Measurements from ENCODE around the gene SPPL2A.

Gene SPPL2A

GRCh38 chr15:50686469-50687301 lies 78.8 kb downstream of the SPPL2A start, which contains the start of gene TRPM7:
Gene TRPM7 (minus strand): TSS chr15:50686797. CDS start chr15:50686533, 264 bp downstream.
- H3K4me2 ChIP-seq (ENCODE audit: low read length) = peak within 1 kb of the TSS; percentile 76
- peak within 1 kb of the TSS; percentile 100 for H3K4me3 ChIP-seq (ENCODE audit: low read depth, low read length, poor library complexity, severe bottlenecking)
- H3K79me2 ChIP-seq (ENCODE audit: insufficient read depth, low read length) = peaks cover 48% of the 10 kb centered on the region
- H3K9me3 ChIP-seq (ENCODE audit: low read length) = no peaks in the 10 kb centered on the region
- H3K27me3 ChIP-seq (ENCODE audit: insufficient read depth, low read length) = no peaks in the 10 kb centered on the region
- H3K36me3 ChIP-seq (ENCODE audit: insufficient read depth, low read length) = peaks cover 26% of the 10 kb centered on the region
- no peaks in the 10 kb centered on the region for H4K20me1 ChIP-seq (ENCODE audit: insufficient read depth, low read length)
- peak within 1 kb of the TSS; percentile 89 for H3K27ac ChIP-seq (ENCODE audit: low read depth, low read length, poor library complexity, severe bottlenecking)
- peak within 1 kb of the TSS; percentile 100 for H3K9ac ChIP-seq (ENCODE audit: low read length)
- 0 out of 2 replicates have a peak within 1 kb of the TSS, but pooled peaks have one; percentile 67 for H2AFZ ChIP-seq (ENCODE audit: low read length)
- no peaks in the 10 kb centered on the region for H3F3A ChIP-seq (ENCODE audit: insufficient read depth, low read length)
- no peak for TF ChIP-seq CTCF (IDR thresholded peaks at IDR 0.05; ENCODE audit: low read length)
- no peak for TF ChIP-seq EZH2 (IDR thresholded peaks at IDR 0.05; ENCODE audit: borderline replicate concordance, low read length)
- peaks cover 22% of the 10 kb centered on the region for H3K4me1 ChIP-seq (ENCODE audit: insufficient read depth, low read length, severe bottlenecking)
- no peaks in the 10 kb centered on the region for H3K9me2 ChIP-seq (ENCODE audit: low read depth, low read length)

- peaks cover 28% of the 10 kb centered on the region for H3K4me1 ChIP-seq (ENCODE audit: insufficient read depth, low read length, severe bottlenecking)
- H2AFZ ChIP-seq (ENCODE audit: low read length) = 0 out of 2 replicates have a peak overlapping the region, but pooled peaks have one; percentile 67
- peak overlapping the region; percentile 72 for H3K4me2 ChIP-seq (ENCODE audit: low read length)
- H3K4me3 ChIP-seq (ENCODE audit: low read depth, low read length, poor library complexity, severe bottlenecking) = peak overlapping the region; percentile 100
- peaks cover 32% of the 10 kb centered on the region for H3K36me3 ChIP-seq (ENCODE audit: insufficient read depth, low read length)
- no peaks in the 10 kb centered on the region for H3K27me3 ChIP-seq (ENCODE audit: insufficient read depth, low read length)
- no peak for TF ChIP-seq CTCF (IDR thresholded peaks at IDR 0.05; ENCODE audit: low read length)
- no peaks in the 10 kb centered on the region for H4K20me1 ChIP-seq (ENCODE audit: insufficient read depth, low read length)
- no peaks in the 10 kb centered on the region for H3F3A ChIP-seq (ENCODE audit: insufficient read depth, low read length)
- H3K9me3 ChIP-seq (ENCODE audit: low read length) = no peaks in the 10 kb centered on the region
- H3K79me2 ChIP-seq (ENCODE audit: insufficient read depth, low read length) = peaks cover 55% of the 10 kb centered on the region
- H3K9me2 ChIP-seq (ENCODE audit: low read depth, low read length) = no peaks in the 10 kb centered on the region
- H3K9ac ChIP-seq (ENCODE audit: low read length) = peak overlapping the region; percentile 100
- peak overlapping the region; percentile 89 for H3K27ac ChIP-seq (ENCODE audit: low read depth, low read length, poor library complexity, severe bottlenecking)
Measured at GRCh38 chr15:50685976-50686468, 79.5 kb downstream of the SPPL2A start.

DNA sequence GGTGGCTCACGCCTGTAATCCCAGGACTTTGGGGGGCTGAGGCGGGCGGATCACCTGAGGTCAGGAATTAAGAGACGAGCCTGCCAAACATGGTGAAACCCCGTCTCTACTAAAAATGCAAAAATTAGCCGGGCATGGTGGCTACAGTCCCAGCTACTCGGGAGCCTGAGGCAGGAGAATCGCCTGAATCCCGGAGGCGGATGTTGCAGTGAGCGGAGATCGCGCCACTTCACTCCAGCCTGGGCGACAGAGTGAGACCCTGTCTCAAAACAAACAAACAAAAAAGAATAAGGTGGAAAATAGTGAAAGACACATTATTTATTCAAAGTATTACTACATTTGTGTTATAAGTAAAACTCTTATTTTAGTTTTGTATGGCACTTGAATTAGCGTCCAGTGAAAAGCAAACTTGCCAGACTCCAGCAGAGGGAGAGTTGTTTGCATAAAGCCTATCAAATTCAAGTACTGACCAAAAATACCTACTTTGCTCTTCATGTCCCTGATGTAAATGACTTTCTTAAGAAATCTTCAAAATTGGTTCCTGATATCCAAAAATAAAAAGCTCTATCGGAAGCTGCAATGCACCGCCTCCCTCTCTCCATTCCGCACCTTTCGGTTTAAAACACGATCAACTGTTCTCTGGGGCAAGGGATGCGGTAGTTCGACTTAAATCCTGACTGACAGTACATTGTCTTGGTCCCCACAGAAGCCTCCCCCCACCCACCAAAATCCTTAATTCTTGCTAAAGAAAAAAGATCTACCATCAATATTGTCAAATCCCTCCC lies 80.1 kb downstream of the SPPL2A start:
- Histone ChIP-seq H3K4me2 (ENCODE audit: low read length) (peak overlapping the region; percentile 72), H3K4me3 (ENCODE audit: low read depth, low read length, poor library complexity, severe bottlenecking) (peak overlapping the region; percentile 100), H3K9me2 (ENCODE audit: low read depth, low read length) (no peaks in the 10 kb centered on the region), H2AFZ (ENCODE audit: low read length) (no peak overlapping the region), H3K9me3 (ENCODE audit: low read length) (no peaks in the 10 kb centered on the region), H3K79me2 (ENCODE audit: insufficient read depth, low read length) (peaks cover 61% of the 10 kb centered on the region), H3K36me3 (ENCODE audit: insufficient read depth, low read length) (peaks cover 32% of the 10 kb centered on the region), H4K20me1 (ENCODE audit: insufficient read depth, low read length) (no peaks in the 10 kb centered on the region), H3K9ac (ENCODE audit: low read length) (peak overlapping the region; percentile 100), H3K27me3 (ENCODE audit: insufficient read depth, low read length) (no peaks in the 10 kb centered on the region), H3K4me1 (ENCODE audit: insufficient read depth, low read length, severe bottlenecking) (peaks cover 28% of the 10 kb centered on the region), H3F3A (ENCODE audit: insufficient read depth, low read length) (no peaks in the 10 kb centered on the region), H3K27ac (ENCODE audit: low read depth, low read length, poor library complexity, severe bottlenecking) (peak overlapping the region; percentile 89)
- TF ChIP-seq CTCF (IDR thresholded peaks at IDR 0.05; ENCODE audit: low read length) (no peak), EZH2 (IDR thresholded peaks at IDR 0.05; ENCODE audit: borderline replicate concordance, low read length) (no peak)

Data from OCI-LY1 (cell line).